ENCODE measurements around the gene C6orf141.
"Not testable (repeated sequence)": the region's sequence is repeated elsewhere in the genome, so short reads cannot be mapped to it uniquely, and the experiment has no call there.

The C6orf141 gene

GRCh38 chr6:49579649-49580048 is 29.2 kb downstream of the C6orf141 start:
- no peak for DNase-seq (ENCODE audit: low read depth)

GRCh38 chr6:49582529-49582928 is 32.1 kb downstream of the C6orf141 start:
- no peak for DNase-seq (ENCODE audit: low read depth)

DNA sequence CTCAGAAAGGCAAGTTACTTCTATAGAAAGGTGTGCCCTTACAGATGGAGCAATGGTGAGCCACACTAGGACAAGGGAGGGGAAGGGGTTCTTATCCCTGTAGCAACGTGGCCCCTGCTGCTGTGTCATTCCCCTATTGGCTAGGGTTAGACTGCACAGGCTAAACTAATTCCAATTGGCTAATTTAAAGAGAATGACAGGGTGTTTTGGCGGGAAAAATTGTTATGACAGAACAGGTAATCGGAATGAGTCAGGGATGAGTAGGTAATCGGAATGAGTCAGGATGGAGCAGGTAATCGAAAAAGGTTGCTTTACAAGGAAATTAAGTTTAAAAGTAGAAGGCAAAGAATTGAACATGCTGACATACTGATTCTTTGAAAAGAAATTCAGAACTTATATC is 36.8 kb downstream of the C6orf141 start:
- not testable (repeated sequence) for DNase-seq (ENCODE audit: low read depth)

All from stimulated activated CD8-positive, alpha-beta memory T cell treated with anti-CD3 and anti-CD28 coated beads, Interleukin-4, amount 100 ng/mL, for 24 hours (primary cell).